ENCODE results near the gene RHOT1.
"Not testable (repeated sequence)": the region's sequence is repeated elsewhere in the genome, so short reads cannot be mapped to it uniquely, and the experiment has no call there.

DNA sequence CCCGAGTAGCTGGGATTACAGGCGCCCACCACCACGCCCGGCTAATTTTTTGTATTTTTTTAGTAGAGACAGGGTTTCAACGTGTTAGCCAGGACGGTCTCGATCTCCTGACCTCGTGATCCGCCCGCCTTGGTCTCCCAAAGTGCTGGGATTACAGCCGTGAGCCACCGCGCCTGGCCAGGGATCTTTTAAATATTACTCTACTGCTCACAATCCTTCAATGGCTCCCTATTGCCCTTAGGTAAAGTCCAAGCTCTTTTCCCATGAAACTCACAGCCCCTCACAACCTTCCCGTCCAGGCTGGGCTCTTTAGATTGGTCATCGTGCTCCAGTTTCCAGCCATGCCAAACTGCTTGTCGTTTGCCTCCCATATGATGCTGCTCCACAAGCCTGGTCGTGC is 121.2 kb downstream of the RHOT1 start:
- not testable (repeated sequence) for TF ChIP-seq POLR2A, CTCF, EP300 (IDR thresholded peaks at IDR 0.05)

Data from ovary (tissue), 3 donors.